CD4-positive, alpha-beta memory T cell (primary cell): ENCODE results near the gene CISTR. TPM values are rescaled to one million over a fixed set of nuclear protein-coding genes. Genes with fewer than 3 reads are reported as not detected.

Experiments used
- CTCF ChIA-PET: fragments of 350-600 bp; sonication (Branson Sonifier 250); formaldehyde crosslinking; loops from one replicate; lab custom pipeline; 2021; ENCODE audit warnings: inconsistent platforms; ENCODE audit not compliant: partially characterized antibody; lab: Charles Lee
- POLR2A ChIA-PET: fragments of 350-600 bp; sonication (Branson Sonifier 250); formaldehyde crosslinking; loops from one replicate; lab custom pipeline; 2021; ENCODE audit not compliant: partially characterized antibody; lab: Charles Lee
- DNase-seq, 5 donors: peaks; one replicate each; pipeline versions ENCODE4 v3.0.0 to v3.0.0-alpha.2; 2020 to 2022; ENCODE audit warnings: mixed read lengths in 1 of 5
- H3K27ac ChIP-seq: one replicate; pipeline ENCODE4 v1.7.0; 2013; ENCODE audit warnings: low read depth, low read length
- H3K27me3 ChIP-seq: 2 replicates; pipeline ENCODE4 v1.7.0; 2013; ENCODE audit warnings: mild to moderate bottlenecking, low read length, moderate library complexity; ENCODE audit not compliant: insufficient read depth
- H3K36me3 ChIP-seq: 2 replicates; pipeline ENCODE4 v1.7.0; 2013; ENCODE audit warnings: mild to moderate bottlenecking, low read length, moderate library complexity; ENCODE audit not compliant: insufficient read depth
- H3K4me1 ChIP-seq: 2 replicates; pipeline ENCODE4 v1.7.0; 2013; ENCODE audit warnings: mild to moderate bottlenecking, low read length, moderate library complexity; ENCODE audit not compliant: insufficient read depth
- H3K4me3 ChIP-seq, 2 donors: one replicate each; pipeline ENCODE4 v1.7.0; 2013; ENCODE audit warnings: low read length in 2 of 2, mild to moderate bottlenecking in 1 of 2
- H3K9me3 ChIP-seq, 2 donors: one replicate each; pipeline ENCODE4 v1.7.0; 2013; ENCODE audit warnings: low read length in 2 of 2, control low read depth in 1 of 2; ENCODE audit not compliant: control insufficient read depth in 1 of 2
- H3K27ac Mint-ChIP-seq, 7 donors: one replicate each; pipeline ENCODE4 v1.8.0; 2020 to 2021; ENCODE audit warnings: mixed read lengths in 7 of 7, mild to moderate bottlenecking in 6 of 7, inconsistent platforms in 3 of 7, moderate library complexity in 3 of 7
- H3K27me3 Mint-ChIP-seq, 2 donors: one replicate each; pipeline ENCODE4 v1.8.0; 2020 to 2021; ENCODE audit warnings: mixed read lengths in 2 of 2
- H3K36me3 Mint-ChIP-seq, 2 donors: one replicate each; pipeline ENCODE4 v1.8.0; 2020 to 2021; ENCODE audit warnings: mixed read lengths in 2 of 2, inconsistent platforms in 1 of 2, mild to moderate bottlenecking in 1 of 2
- H3K4me1 Mint-ChIP-seq, 4 donors: one replicate each; pipeline ENCODE4 v1.8.0; 2020 to 2021; ENCODE audit warnings: mixed read lengths in 4 of 4, mild to moderate bottlenecking in 1 of 4
- H3K4me3 Mint-ChIP-seq, 8 donors: one replicate each; pipeline ENCODE4 v1.8.0; 2020 to 2021; ENCODE audit warnings: mixed read lengths in 8 of 8, mild to moderate bottlenecking in 7 of 8, moderate library complexity in 6 of 8, inconsistent platforms in 3 of 8
- H3K9me3 Mint-ChIP-seq, 8 donors: one replicate each; pipeline ENCODE4 v1.8.0; 2020 to 2021; ENCODE audit warnings: mixed read lengths in 8 of 8, mild to moderate bottlenecking in 5 of 8, inconsistent platforms in 3 of 8, moderate library complexity in 1 of 8
- intact Hi-C: fragments of 100-400 bp; cut with micrococcal nuclease; formaldehyde crosslinking; loops from one replicate; pipeline ENCODE4 v1.15.1; 2023
- polyA plus RNA-seq, 2 donors: library from polyadenylated mRNA; unstranded; fragments of 300-500 nt; fragmentation: Illumina TruSeq; gene quantifications; one replicate each; pipeline ENCODE4 v1.2.3, GENCODE V29; 2021
- total RNA-seq, 2 experiments: library from RNA; stranded (reverse); gene quantifications; one replicate each; pipeline ENCODE4 v1.2.3, GENCODE V29; 2021

CISTR gene
- total and polyA plus RNA-seq, 4 experiments from 2014 or later: not detected

DNA sequence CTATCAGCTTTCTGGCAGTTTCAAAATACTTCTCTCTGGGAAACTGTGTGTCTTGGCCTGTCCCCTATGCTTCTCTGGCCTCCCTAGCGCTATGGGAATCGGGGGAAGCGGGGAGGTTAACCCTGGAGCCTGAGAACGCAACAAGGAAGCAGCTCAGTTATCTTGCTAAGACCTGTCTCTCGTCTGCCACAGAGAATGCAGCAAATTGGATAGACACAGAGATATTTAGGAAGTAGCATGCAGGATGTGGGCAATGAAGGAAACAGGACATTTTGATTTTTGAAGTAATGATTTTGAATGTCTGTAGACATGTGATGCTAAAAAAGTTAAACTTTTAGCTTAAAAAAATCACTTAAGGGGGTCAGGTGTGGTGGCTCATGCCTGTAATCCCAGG, 18.0 kb downstream of the CISTR start:
- CTCF ChIA-PET: interaction anchor here (1.6 to 14.1 kb wide), 5 partner anchors 11 to 33 kb away, joined by 4 to 290 read pairs (median 11); no protein-coding TSS in a partner anchor
- H3K4me1 Mint-ChIP-seq: peaks cover 5 to 27% (median 12%) of the 10 kb centered on the region in 4 donors
- no peak for DNase-seq
- H3K27ac Mint-ChIP-seq: peak overlapping the region in 2 of 7 donors; percentile 25 to 38
- peaks cover 7 to 15% of the 10 kb centered on the region in 2 donors for H3K27me3 Mint-ChIP-seq
- Histone ChIP-seq H3K4me1 (peaks cover 6% of the 10 kb centered on the region), H3K9me3 (no peaks in the 10 kb centered on the region), H3K36me3 (no peaks in the 10 kb centered on the region), H3K4me3 (no peak overlapping the region), H3K27ac (no peak overlapping the region), H3K27me3 (peaks cover 16% of the 10 kb centered on the region)
- POLR2A ChIA-PET: interaction anchor here (1.4 kb wide), 1 partner anchor 8 kb away, joined by 3 read pairs; no protein-coding TSS in a partner anchor
- no peaks in the 10 kb centered on the region for H3K36me3 Mint-ChIP-seq
- peak overlapping the region in 1 of 8 donors; percentile 25 for H3K4me3 Mint-ChIP-seq
- intact Hi-C loops: no loop called here
- H3K9me3 Mint-ChIP-seq: no peaks in the 10 kb centered on the region

GRCh38 chr12:53733051-53733806, 18.6 kb downstream of the CISTR start:
- Mint-ChIP-seq H3K4me3 (no peak overlapping the region), H3K9me3 (no peaks in the 10 kb centered on the region), H3K27ac (no peak overlapping the region), H3K4me1 (peaks cover 4 to 26% (median 10%) of the 10 kb centered on the region in 4 donors), H3K27me3 (peaks cover 6 to 13% of the 10 kb centered on the region in 2 donors), H3K36me3 (no peaks in the 10 kb centered on the region)
- ChIA-PET CTCF (interaction anchor here (1.6 to 14.1 kb wide), 5 partner anchors 11 to 33 kb away, joined by 4 to 290 read pairs (median 11); no protein-coding TSS in a partner anchor), POLR2A (no interaction called here)
- H3K4me1 ChIP-seq: peaks cover under 1% of the 10 kb centered on the region
- no peak overlapping the region for H3K4me3 ChIP-seq
- no peak for DNase-seq
- H3K9me3 ChIP-seq: no peaks in the 10 kb centered on the region
- H3K27me3 ChIP-seq: peaks cover 10% of the 10 kb centered on the region
- H3K27ac ChIP-seq: no peak overlapping the region
- H3K36me3 ChIP-seq: no peaks in the 10 kb centered on the region
- intact Hi-C loops: no loop called here

GRCh38 chr12:53729644-53730043, 22.1 kb downstream of the CISTR start:
- Histone ChIP-seq H3K4me1 (peaks cover 23% of the 10 kb centered on the region), H3K9me3 (no peaks in the 10 kb centered on the region), H3K27me3 (no peaks in the 10 kb centered on the region), H3K4me3 (no peak overlapping the region), H3K36me3 (peaks cover 1% of the 10 kb centered on the region), H3K27ac (no peak overlapping the region)
- peaks cover 26 to 39% (median 32%) of the 10 kb centered on the region in 4 donors for H3K4me1 Mint-ChIP-seq
- H3K27ac Mint-ChIP-seq: no peak overlapping the region
- ChIA-PET CTCF (interaction anchor here (1.0 to 14.1 kb wide), 5 partner anchors 11 to 32 kb away, joined by 3 to 290 read pairs (median 5); no protein-coding TSS in a partner anchor), POLR2A (interaction anchor here (4.1 kb wide), 1 partner anchor 9 kb away, joined by 22 read pairs; no protein-coding TSS in a partner anchor)
- no peaks in the 10 kb centered on the region for H3K27me3 Mint-ChIP-seq
- intact Hi-C loops: no loop called here
- H3K4me3 Mint-ChIP-seq: no peak overlapping the region
- no peak for DNase-seq
- no peaks in the 10 kb centered on the region for H3K9me3 Mint-ChIP-seq
- H3K36me3 Mint-ChIP-seq: peaks cover 10 to 11% of the 10 kb centered on the region in 2 donors

DNA sequence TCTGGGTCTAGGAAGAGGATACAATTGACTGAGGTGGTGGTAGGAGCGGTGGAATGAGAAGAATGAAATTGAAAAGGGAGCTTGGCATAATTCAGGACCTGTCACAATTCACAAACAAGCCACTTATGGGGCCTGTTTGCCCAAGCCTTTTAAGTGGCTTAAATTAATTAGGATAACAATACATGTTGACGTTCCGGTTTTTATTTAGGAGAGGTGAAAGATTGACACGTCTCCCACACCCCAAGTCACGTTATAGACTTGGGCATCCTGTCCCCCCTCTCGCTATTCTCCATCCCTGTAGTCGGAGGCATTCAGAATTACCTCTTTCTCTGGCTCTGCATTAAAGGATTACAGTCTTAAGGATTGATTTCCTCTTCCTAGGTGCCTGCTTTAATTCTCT, 23.6 kb downstream of the CISTR start:
- ChIA-PET CTCF (interaction anchor here (1.3 to 14.1 kb wide), 6 partner anchors 9 to 52 kb away, joined by 4 to 290 read pairs (median 12); partner anchors contain the start of gene ATP5MC2), POLR2A (interaction anchor here (0.9 to 4.1 kb wide), 12 partner anchors 9 to 552 kb away, joined by 3 to 31 read pairs (median 4); partner anchors contain the start of genes ATP5MC2, CBX5, CISTR and HNRNPA1)
- no peaks in the 10 kb centered on the region for H3K27me3 Mint-ChIP-seq
- Histone ChIP-seq H3K4me1 (peaks cover 23% of the 10 kb centered on the region), H3K27ac (peak overlapping the region; percentile 59), H3K4me3 (peak overlapping the region in 1 of 2 donors; percentile 72), H3K27me3 (no peaks in the 10 kb centered on the region), H3K36me3 (peaks cover 14% of the 10 kb centered on the region), H3K9me3 (no peaks in the 10 kb centered on the region)
- DNase-seq: no peak
- H3K9me3 Mint-ChIP-seq: no peaks in the 10 kb centered on the region
- H3K36me3 Mint-ChIP-seq: peaks cover 24 to 25% of the 10 kb centered on the region in 2 donors
- peak overlapping the region; percentile 79 to 98 (median 95) for H3K27ac Mint-ChIP-seq
- H3K4me1 Mint-ChIP-seq: peaks cover 21 to 33% (median 27%) of the 10 kb centered on the region in 4 donors
- peak overlapping the region; percentile 91 to 100 (median 96) for H3K4me3 Mint-ChIP-seq
- intact Hi-C loops: no loop called here

GRCh38 chr12:53727310-53728041, 24.3 kb downstream of the CISTR start, which contains the start of gene CALCOCO1:
Gene CALCOCO1, minus strand, starts transcription at chr12:53727452. Its CDS starts 2,210 bp downstream, at chr12:53725242.
- Histone ChIP-seq H3K27me3 (no peaks in the 10 kb centered on the region), H3K4me3 (peak within 1 kb of the TSS; percentile 72), H3K36me3 (peaks cover 20% of the 10 kb centered on the region), H3K9me3 (no peaks in the 10 kb centered on the region), H3K4me1 (peaks cover 23% of the 10 kb centered on the region), H3K27ac (peak within 1 kb of the TSS; percentile 59)
- Mint-ChIP-seq H3K36me3 (peaks cover 31 to 32% of the 10 kb centered on the region in 2 donors), H3K4me3 (peak within 1 kb of the TSS; percentile 91 to 100 (median 96)), H3K4me1 (peaks cover 21 to 33% (median 27%) of the 10 kb centered on the region in 4 donors), H3K9me3 (no peaks in the 10 kb centered on the region), H3K27me3 (no peaks in the 10 kb centered on the region), H3K27ac (peak within 1 kb of the TSS; percentile 79 to 98 (median 95))
- DNase-seq: peak; percentile 95 to 99 (median 96)
- POLR2A ChIA-PET: interaction anchor here (0.7 to 4.1 kb wide), 13 partner anchors 8 to 553 kb away, joined by 3 to 31 read pairs (median 4); partner anchors contain the start of genes ATP5MC2, CBX5, CISTR and HNRNPA1
- intact Hi-C loops: loop anchor here (1.0 to 2.0 kb wide), 7 partner anchors 11 to 721 kb away; partner anchors contain the start of genes ATF7, ATP5MC2 and EIF4B
- CTCF ChIA-PET: interaction anchor here (1.3 to 14.1 kb wide), 6 partner anchors 10 to 52 kb away, joined by 4 to 290 read pairs (median 12); partner anchors contain the start of gene ATP5MC2

DNA sequence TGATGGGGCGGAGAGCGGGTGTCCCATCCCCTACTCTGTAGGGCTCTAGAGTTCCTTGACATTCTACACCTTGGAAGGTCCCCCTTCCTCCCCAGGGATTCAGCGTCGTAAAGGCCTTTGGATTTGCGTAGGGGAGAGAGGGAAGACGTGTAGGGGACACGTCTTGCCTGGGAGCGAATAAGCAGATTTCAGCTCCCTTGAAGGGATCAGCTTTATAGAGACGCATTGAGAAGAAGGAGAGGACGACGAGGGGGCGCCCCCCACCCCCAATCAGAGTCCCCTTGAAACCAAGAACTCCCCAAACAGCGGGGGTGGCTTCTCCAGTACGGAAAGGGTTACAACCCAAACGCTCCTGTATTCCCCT, 24.9 kb downstream of the CISTR start:
- Mint-ChIP-seq H3K4me1 (peaks cover 21 to 33% (median 27%) of the 10 kb centered on the region in 4 donors), H3K4me3 (peak overlapping the region; percentile 91 to 100 (median 96)), H3K36me3 (peaks cover 34 to 36% of the 10 kb centered on the region in 2 donors), H3K9me3 (no peaks in the 10 kb centered on the region), H3K27me3 (no peaks in the 10 kb centered on the region), H3K27ac (peak overlapping the region; percentile 79 to 98 (median 93))
- Histone ChIP-seq H3K9me3 (no peaks in the 10 kb centered on the region), H3K4me3 (peak overlapping the region; percentile 72), H3K36me3 (peaks cover 25% of the 10 kb centered on the region), H3K27me3 (no peaks in the 10 kb centered on the region), H3K4me1 (peaks cover 23% of the 10 kb centered on the region), H3K27ac (peak overlapping the region; percentile 43)
- ChIA-PET CTCF (interaction anchor here (2.9 to 14.1 kb wide), 3 partner anchors 18 to 30 kb away, joined by 16 to 290 read pairs (median 18); no protein-coding TSS in a partner anchor), POLR2A (interaction anchor here (0.7 to 4.1 kb wide), 6 partner anchors 12 to 226 kb away, joined by 4 to 31 read pairs (median 16); partner anchors contain the start of genes ATP5MC2, CISTR and TARBP2)
- intact Hi-C loops: loop anchor here (1.0 to 2.0 kb wide), 7 partner anchors 11 to 721 kb away; partner anchors contain the start of genes ATF7, ATP5MC2 and EIF4B
- no peak for DNase-seq
